ENCODE results near the gene ADAMTS19.

Gene ADAMTS19

GRCh38 chr5:129689045-129689444 lies 228.9 kb downstream of the ADAMTS19 start:
- DNase-seq, result no peak

GRCh38 chr5:129691220-129691619 lies 231.1 kb downstream of the ADAMTS19 start:
- no peak for DNase-seq

GRCh38 chr5:129696636-129697035 lies 236.5 kb downstream of the ADAMTS19 start:
- no peak for DNase-seq

GRCh38 chr5:129698661-129699060 lies 238.6 kb downstream of the ADAMTS19 start:
- no peak for DNase-seq

- no peak for DNase-seq
Measured at GRCh38 chr5:129716235-129716634, 256.1 kb downstream of the ADAMTS19 start.

GRCh38 chr5:129716651-129717050 lies 256.6 kb downstream of the ADAMTS19 start:
- no peak for DNase-seq

GRCh38 chr5:129717751-129718310 lies 257.7 kb downstream of the ADAMTS19 start:
- no peak for DNase-seq

- no peak for DNase-seq
Measured at GRCh38 chr5:129718471-129719090, 258.5 kb downstream of the ADAMTS19 start.

- no peak for DNase-seq
Measured at GRCh38 chr5:129724222-129724621, 264.1 kb downstream of the ADAMTS19 start.

GRCh38 chr5:129724647-129725046 lies 264.5 kb downstream of the ADAMTS19 start:
- no peak for DNase-seq

GRCh38 chr5:129739773-129740172 lies 279.7 kb downstream of the ADAMTS19 start:
- DNase-seq, result no peak

GRCh38 chr5:129743541-129744187 lies 283.6 kb downstream of the ADAMTS19 start:
- no peak for DNase-seq

- no peak for DNase-seq
Measured at GRCh38 chr5:129745997-129746396, 285.9 kb downstream of the ADAMTS19 start.

- DNase-seq, result no peak
Measured at GRCh38 chr5:129746876-129747275, 286.8 kb downstream of the ADAMTS19 start.

- no peak for DNase-seq
Measured at GRCh38 chr5:129747572-129748407, 287.7 kb downstream of the ADAMTS19 start, which contains the start of gene MINAR2. MINAR2 (plus strand) TSS chr5:129748094; CDS start chr5:129748191, 97 bp downstream.

- no peak for DNase-seq
Measured at GRCh38 chr5:129748913-129749880, 289.1 kb downstream of the ADAMTS19 start.

- no peak for DNase-seq
Measured at GRCh38 chr5:129760636-129761325, 300.7 kb downstream of the ADAMTS19 start.

- DNase-seq, result no peak
Measured at GRCh38 chr5:129763651-129764050, 303.6 kb downstream of the ADAMTS19 start.

GRCh38 chr5:129766798-129767197 lies 306.7 kb downstream of the ADAMTS19 start:
- DNase-seq, result no peak

- DNase-seq, result peak; percentile 65
Measured at GRCh38 chr5:129767927-129768380, 307.9 kb downstream of the ADAMTS19 start.

GRCh38 chr5:129768735-129769134 lies 308.6 kb downstream of the ADAMTS19 start:
- DNase-seq, result no peak
